Glutamatergic neuron (in vitro differentiated cells): Measurements from ENCODE around the gene LRRN2. TPM values are rescaled to one million over a fixed set of nuclear protein-coding genes. Genes with fewer than 3 reads are reported as not detected.

Experiments
- DNase-seq: peaks from one replicate; pipeline ENCODE4 v3.0.0; 2022
- H3K27ac Mint-ChIP-seq: one replicate; pipeline ENCODE4 v1.8.0; 2020; ENCODE audit warnings: mild to moderate bottlenecking, mixed read lengths, inconsistent platforms; ENCODE audit not compliant: unreplicated experiment
- H3K27me3 Mint-ChIP-seq: one replicate; pipeline ENCODE4 v1.8.0; 2020; ENCODE audit warnings: mild to moderate bottlenecking, moderate library complexity, mixed read lengths, inconsistent platforms; ENCODE audit not compliant: unreplicated experiment
- H3K36me3 Mint-ChIP-seq: one replicate; pipeline ENCODE4 v1.8.0; 2020; ENCODE audit warnings: mild to moderate bottlenecking, mixed read lengths, inconsistent platforms; ENCODE audit not compliant: unreplicated experiment
- H3K4me1 Mint-ChIP-seq: one replicate; pipeline ENCODE4 v1.8.0; 2020; ENCODE audit warnings: mild to moderate bottlenecking, low read depth, mixed read lengths, inconsistent platforms; ENCODE audit not compliant: unreplicated experiment
- H3K4me3 Mint-ChIP-seq: one replicate; pipeline ENCODE4 v1.8.0; 2020; ENCODE audit warnings: mild to moderate bottlenecking, mixed read lengths, inconsistent platforms; ENCODE audit not compliant: unreplicated experiment
- H3K9me3 Mint-ChIP-seq: one replicate; pipeline ENCODE4 v1.8.0; 2020; ENCODE audit warnings: mild to moderate bottlenecking, moderate library complexity, mixed read lengths, inconsistent platforms; ENCODE audit not compliant: unreplicated experiment
- CTCF ChIP-seq: fragments of 200-600 bp; sonication (generic); IDR thresholded peaks from one replicate; pipeline ENCODE4 v1.5.0; 2021; ENCODE audit not compliant: partially characterized antibody, unreplicated experiment
- total RNA-seq: library from RNA; stranded (reverse); fragmentation: NEBNext Ultra II Directional; extraction: Animal tissue kit (Norgen Biotek cat#: 25700); gene quantifications from one replicate; pipeline ENCODE4 v1.2.1, GENCODE V29; 2021; ENCODE audit not compliant: unreplicated experiment

LRRN2 gene
- total RNA-seq, 1 donor from 2014 or later: 6.9 TPM

GRCh38 chr1:204583909-204584632 is 101.5 kb downstream of the LRRN2 start:
- Mint-ChIP-seq H3K27ac (no peak overlapping the region), H3K36me3 (no peaks in the 10 kb centered on the region)

GRCh38 chr1:204581759-204582158 is 103.8 kb downstream of the LRRN2 start:
- no peak overlapping the region for H3K27ac Mint-ChIP-seq
- H3K4me3 Mint-ChIP-seq: no peak overlapping the region
- no peaks in the 10 kb centered on the region for H3K36me3 Mint-ChIP-seq
- DNase-seq: no peak
- peaks cover 3% of the 10 kb centered on the region for H3K27me3 Mint-ChIP-seq
- peaks cover 5% of the 10 kb centered on the region for H3K9me3 Mint-ChIP-seq
- H3K4me1 Mint-ChIP-seq: peaks cover 19% of the 10 kb centered on the region
- TF ChIP-seq CTCF: no peak

More at GRCh38 chr1:204583909-204584632, 101.5 kb downstream of the LRRN2 start:
- no peak for TF ChIP-seq CTCF
- no peak for DNase-seq
- peaks cover 4% of the 10 kb centered on the region for H3K9me3 Mint-ChIP-seq
- H3K4me3 Mint-ChIP-seq: no peak overlapping the region
- no peaks in the 10 kb centered on the region for H3K27me3 Mint-ChIP-seq
- H3K4me1 Mint-ChIP-seq: peaks cover 19% of the 10 kb centered on the region

DNA sequence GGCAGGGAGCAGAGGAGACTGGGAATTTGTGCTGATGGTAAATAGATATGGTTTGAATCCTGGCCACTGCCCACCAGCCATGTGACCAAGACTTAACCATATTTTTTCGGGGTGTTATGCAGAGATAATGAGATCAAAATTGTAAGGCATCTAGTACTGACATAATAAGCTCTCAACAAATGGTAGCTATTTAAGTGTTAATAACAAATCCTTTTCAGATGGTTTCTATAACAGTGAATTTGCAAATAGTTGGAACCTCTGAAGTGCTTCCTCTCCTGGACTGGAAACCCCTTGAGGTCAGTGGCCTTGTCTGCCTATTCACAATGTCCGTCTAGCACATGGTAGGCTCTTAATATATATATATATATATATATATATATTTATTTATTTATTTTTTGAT is 104.7 kb downstream of the LRRN2 start:
- H3K36me3 Mint-ChIP-seq: no peaks in the 10 kb centered on the region
- no peak overlapping the region for H3K27ac Mint-ChIP-seq
- H3K27me3 Mint-ChIP-seq: peaks cover 4% of the 10 kb centered on the region
- no peak for DNase-seq
- no peak overlapping the region for H3K4me3 Mint-ChIP-seq
- no peak for TF ChIP-seq CTCF
- H3K4me1 Mint-ChIP-seq: peaks cover 27% of the 10 kb centered on the region
- peaks cover 2% of the 10 kb centered on the region for H3K9me3 Mint-ChIP-seq

DNA sequence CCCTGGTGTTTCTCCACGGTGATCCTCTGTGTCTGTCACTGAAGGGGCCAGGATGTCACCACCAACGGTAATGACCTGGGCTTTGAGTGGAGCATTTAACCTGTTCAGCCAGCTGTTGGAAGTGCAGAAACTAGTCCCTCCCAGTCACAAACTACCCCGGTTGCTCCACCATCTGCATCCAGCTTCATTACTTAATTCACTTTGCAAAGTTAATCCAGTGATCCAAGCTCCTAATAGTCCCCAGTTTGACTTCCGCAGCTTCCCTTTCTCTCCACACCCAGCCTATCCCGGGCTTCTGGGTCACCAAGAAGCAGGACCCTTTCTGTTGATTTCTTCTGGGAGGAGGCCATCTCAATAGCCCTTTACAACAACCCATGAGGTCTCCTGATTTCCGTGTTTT is 105.9 kb downstream of the LRRN2 start:
- DNase-seq: no peak
- no peaks in the 10 kb centered on the region for H3K36me3 Mint-ChIP-seq
- H3K27me3 Mint-ChIP-seq: peaks cover 7% of the 10 kb centered on the region
- H3K9me3 Mint-ChIP-seq: peaks cover 10% of the 10 kb centered on the region
- H3K4me1 Mint-ChIP-seq: peaks cover 32% of the 10 kb centered on the region
- no peak overlapping the region for H3K4me3 Mint-ChIP-seq
- no peak overlapping the region for H3K27ac Mint-ChIP-seq
- no peak for TF ChIP-seq CTCF

- Mint-ChIP-seq H3K27ac (no peak overlapping the region), H3K27me3 (peaks cover 7% of the 10 kb centered on the region), H3K4me1 (peaks cover 36% of the 10 kb centered on the region), H3K36me3 (no peaks in the 10 kb centered on the region), H3K9me3 (peaks cover 12% of the 10 kb centered on the region), H3K4me3 (no peak overlapping the region)
- DNase-seq: peak; percentile 38
- no peak for TF ChIP-seq CTCF
Observed at GRCh38 chr1:204578867-204579664, 106.5 kb downstream of the LRRN2 start.
